ENCODE data around the gene CDH20. TPM values are rescaled to one million over a fixed set of nuclear protein-coding genes. Genes with fewer than 3 reads are reported as not detected.

Gene CDH20
- total and polyA plus RNA-seq, 3 experiments from 2014 or later = 0.11 to 0.13 TPM; not detected in 1

- Mint-ChIP-seq H3K27ac (no peak overlapping the region), H3K9me3 (peaks cover 0 to 6% (median 3%) of the 10 kb centered on the region in 5 donors), H3K4me1 (peaks cover 0 to 26% (median 2%) of the 10 kb centered on the region in 3 donors), H3K36me3 (peaks cover 0 to 1% (median 0%) of the 10 kb centered on the region in 3 donors), H3K4me3 (no peak overlapping the region), H3K27me3 (peaks cover 0 to 4% of the 10 kb centered on the region in 2 donors)
- POLR2A ChIA-PET = no interaction called here
- H3K27me3 ChIP-seq (ENCODE audit: insufficient read depth, low read length, poor library complexity, severe bottlenecking) = no peaks in the 10 kb centered on the region
- H3K36me3 ChIP-seq (ENCODE audit: insufficient read depth, low read length) = no peaks in the 10 kb centered on the region
- CTCF ChIA-PET = no interaction called here
- no peaks in the 10 kb centered on the region for H3K9me3 ChIP-seq (ENCODE audit: low read length)
- DNase-seq = no peak
- H3K27ac ChIP-seq (ENCODE audit: low read depth, low read length) = no peak overlapping the region
- H3K4me1 ChIP-seq (ENCODE audit: insufficient read depth, low read length) = no peaks in the 10 kb centered on the region
- no peak overlapping the region for H3K4me3 ChIP-seq (ENCODE audit: low read length)
These were observed 223.6 kb downstream of the CDH20 start for GRCh38 chr18:61556862-61557261.

- H3K9me3 Mint-ChIP-seq = peaks cover 0 to 7% (median 3%) of the 10 kb centered on the region in 5 donors
These were observed 236.1 kb downstream of the CDH20 start for GRCh38 chr18:61569176-61569892.

GRCh38 chr18:61570070-61570469, 236.8 kb downstream of the CDH20 start:
- Mint-ChIP-seq H3K27ac (no peak overlapping the region), H3K4me1 (no peaks in the 10 kb centered on the region), H3K36me3 (no peaks in the 10 kb centered on the region), H3K9me3 (peaks cover 0 to 7% (median 3%) of the 10 kb centered on the region in 5 donors), H3K27me3 (peaks cover 3 to 29% of the 10 kb centered on the region in 2 donors), H3K4me3 (no peak overlapping the region)
- H3K4me3 ChIP-seq (ENCODE audit: low read length) = no peak overlapping the region
- H3K9me3 ChIP-seq (ENCODE audit: low read length) = no peaks in the 10 kb centered on the region
- H3K36me3 ChIP-seq (ENCODE audit: insufficient read depth, low read length) = no peaks in the 10 kb centered on the region
- CTCF ChIA-PET = no interaction called here
- DNase-seq = no peak
- no peaks in the 10 kb centered on the region for H3K27me3 ChIP-seq (ENCODE audit: insufficient read depth, low read length, poor library complexity, severe bottlenecking)
- no peaks in the 10 kb centered on the region for H3K4me1 ChIP-seq (ENCODE audit: insufficient read depth, low read length)
- POLR2A ChIA-PET = no interaction called here
- H3K27ac ChIP-seq (ENCODE audit: low read depth, low read length) = no peak overlapping the region

More at GRCh38 chr18:61569176-61569892, 236.1 kb downstream of the CDH20 start:
- H3K4me1 ChIP-seq (ENCODE audit: insufficient read depth, low read length) = no peaks in the 10 kb centered on the region
- no peaks in the 10 kb centered on the region for H3K27me3 ChIP-seq (ENCODE audit: insufficient read depth, low read length, poor library complexity, severe bottlenecking)
- H3K9me3 ChIP-seq (ENCODE audit: low read length) = no peaks in the 10 kb centered on the region
- H3K27ac Mint-ChIP-seq = no peak overlapping the region
- no peak overlapping the region for H3K27ac ChIP-seq (ENCODE audit: low read depth, low read length)
- H3K4me3 ChIP-seq (ENCODE audit: low read length) = no peak overlapping the region
- POLR2A ChIA-PET = no interaction called here
- DNase-seq = no peak
- H3K36me3 ChIP-seq (ENCODE audit: insufficient read depth, low read length) = no peaks in the 10 kb centered on the region
- no peaks in the 10 kb centered on the region for H3K4me1 Mint-ChIP-seq
- no peak overlapping the region for H3K4me3 Mint-ChIP-seq
- CTCF ChIA-PET = no interaction called here
- H3K36me3 Mint-ChIP-seq = no peaks in the 10 kb centered on the region
- peaks cover 3 to 29% of the 10 kb centered on the region in 2 donors for H3K27me3 Mint-ChIP-seq

- Mint-ChIP-seq H3K4me3 (no peak overlapping the region), H3K4me1 (no peaks in the 10 kb centered on the region), H3K27ac (no peak overlapping the region), H3K36me3 (no peaks in the 10 kb centered on the region), H3K9me3 (peaks cover 0 to 5% (median 3%) of the 10 kb centered on the region in 5 donors), H3K27me3 (peaks cover 7 to 34% of the 10 kb centered on the region in 2 donors)
- no peaks in the 10 kb centered on the region for H3K4me1 ChIP-seq (ENCODE audit: insufficient read depth, low read length)
- no peaks in the 10 kb centered on the region for H3K9me3 ChIP-seq (ENCODE audit: low read length)
- CTCF ChIA-PET = interaction anchor here (0.8 kb wide), 1 partner anchor 10 kb away, joined by 5 read pairs; no protein-coding TSS in a partner anchor
- H3K27ac ChIP-seq (ENCODE audit: low read depth, low read length) = no peak overlapping the region
- POLR2A ChIA-PET = no interaction called here
- H3K4me3 ChIP-seq (ENCODE audit: low read length) = no peak overlapping the region
- DNase-seq = no peak
- H3K27me3 ChIP-seq (ENCODE audit: insufficient read depth, low read length, poor library complexity, severe bottlenecking) = no peaks in the 10 kb centered on the region
- no peaks in the 10 kb centered on the region for H3K36me3 ChIP-seq (ENCODE audit: insufficient read depth, low read length)
These were observed 238.9 kb downstream of the CDH20 start for GRCh38 chr18:61572084-61572655.

GRCh38 chr18:61572871-61573270, 239.6 kb downstream of the CDH20 start:
- POLR2A ChIA-PET = no interaction called here

GRCh38 chr18:61574665-61575064, 241.4 kb downstream of the CDH20 start:
- ChIA-PET POLR2A (no interaction called here), CTCF (no interaction called here)
- Histone ChIP-seq H3K27me3 (ENCODE audit: insufficient read depth, low read length, poor library complexity, severe bottlenecking) (no peaks in the 10 kb centered on the region), H3K4me1 (ENCODE audit: insufficient read depth, low read length) (no peaks in the 10 kb centered on the region), H3K4me3 (ENCODE audit: low read length) (no peak overlapping the region), H3K27ac (ENCODE audit: low read depth, low read length) (no peak overlapping the region), H3K36me3 (ENCODE audit: insufficient read depth, low read length) (no peaks in the 10 kb centered on the region), H3K9me3 (ENCODE audit: low read length) (no peaks in the 10 kb centered on the region)
- no peaks in the 10 kb centered on the region for H3K36me3 Mint-ChIP-seq
- DNase-seq = no peak
- no peak overlapping the region for H3K27ac Mint-ChIP-seq
- H3K4me3 Mint-ChIP-seq = no peak overlapping the region
- peaks cover 9 to 32% of the 10 kb centered on the region in 2 donors for H3K27me3 Mint-ChIP-seq
- H3K9me3 Mint-ChIP-seq = peaks cover 0 to 3% (median 2%) of the 10 kb centered on the region in 5 donors
- peaks cover 0 to 2% (median 0%) of the 10 kb centered on the region in 3 donors for H3K4me1 Mint-ChIP-seq

More at GRCh38 chr18:61572871-61573270, 239.6 kb downstream of the CDH20 start:
- Mint-ChIP-seq H3K27me3 (peaks cover 7 to 34% of the 10 kb centered on the region in 2 donors), H3K4me3 (no peak overlapping the region), H3K4me1 (no peaks in the 10 kb centered on the region), H3K36me3 (no peaks in the 10 kb centered on the region), H3K9me3 (peaks cover 0 to 3% (median 2%) of the 10 kb centered on the region in 5 donors), H3K27ac (no peak overlapping the region)
- Histone ChIP-seq H3K27me3 (ENCODE audit: insufficient read depth, low read length, poor library complexity, severe bottlenecking) (no peaks in the 10 kb centered on the region), H3K27ac (ENCODE audit: low read depth, low read length) (no peak overlapping the region), H3K36me3 (ENCODE audit: insufficient read depth, low read length) (no peaks in the 10 kb centered on the region), H3K9me3 (ENCODE audit: low read length) (no peaks in the 10 kb centered on the region), H3K4me3 (ENCODE audit: low read length) (no peak overlapping the region), H3K4me1 (ENCODE audit: insufficient read depth, low read length) (no peaks in the 10 kb centered on the region)
- DNase-seq = no peak
- CTCF ChIA-PET = interaction anchor here (0.8 kb wide), 1 partner anchor 9 kb away, joined by 5 read pairs; no protein-coding TSS in a partner anchor

GRCh38 chr18:61575419-61575818, 242.2 kb downstream of the CDH20 start:
- H3K9me3 Mint-ChIP-seq = peaks cover 0 to 3% (median 2%) of the 10 kb centered on the region in 5 donors
- Histone ChIP-seq H3K4me3 (ENCODE audit: low read length) (no peak overlapping the region), H3K4me1 (ENCODE audit: insufficient read depth, low read length) (no peaks in the 10 kb centered on the region), H3K9me3 (ENCODE audit: low read length) (no peaks in the 10 kb centered on the region), H3K27ac (ENCODE audit: low read depth, low read length) (no peak overlapping the region), H3K36me3 (ENCODE audit: insufficient read depth, low read length) (no peaks in the 10 kb centered on the region), H3K27me3 (ENCODE audit: insufficient read depth, low read length, poor library complexity, severe bottlenecking) (no peaks in the 10 kb centered on the region)
- H3K4me1 Mint-ChIP-seq = peaks cover 0 to 2% (median 0%) of the 10 kb centered on the region in 3 donors
- ChIA-PET CTCF (no interaction called here), POLR2A (no interaction called here)
- H3K27ac Mint-ChIP-seq = no peak overlapping the region
- H3K36me3 Mint-ChIP-seq = no peaks in the 10 kb centered on the region
- H3K4me3 Mint-ChIP-seq = no peak overlapping the region
- no peak for DNase-seq
- H3K27me3 Mint-ChIP-seq = peaks cover 12 to 38% of the 10 kb centered on the region in 2 donors

- Histone ChIP-seq H3K9me3 (ENCODE audit: low read length) (no peaks in the 10 kb centered on the region), H3K4me3 (ENCODE audit: low read length) (no peak overlapping the region), H3K36me3 (ENCODE audit: insufficient read depth, low read length) (no peaks in the 10 kb centered on the region), H3K4me1 (ENCODE audit: insufficient read depth, low read length) (peaks cover 5% of the 10 kb centered on the region), H3K27me3 (ENCODE audit: insufficient read depth, low read length, poor library complexity, severe bottlenecking) (peaks cover 4% of the 10 kb centered on the region), H3K27ac (ENCODE audit: low read depth, low read length) (no peak overlapping the region)
- Mint-ChIP-seq H3K36me3 (no peaks in the 10 kb centered on the region), H3K4me3 (no peak overlapping the region), H3K27ac (no peak overlapping the region), H3K9me3 (peaks cover 0 to 3% (median 0%) of the 10 kb centered on the region in 5 donors), H3K4me1 (peaks cover 7 to 12% (median 7%) of the 10 kb centered on the region in 3 donors), H3K27me3 (peaks cover 19 to 46% of the 10 kb centered on the region in 2 donors)
- ChIA-PET CTCF (no interaction called here), POLR2A (no interaction called here)
- no peak for DNase-seq
These were observed 245.6 kb downstream of the CDH20 start for GRCh38 chr18:61578846-61579245.
